GM18519 (cell line): ENCODE measurements around the gene CCDC177.

Source experiments
- ATAC-seq: cut with Tn5 transposase; IDR thresholded peaks from one replicate; pipeline ENCODE4 v1.9.1; 2021; ENCODE audit warnings: mild to moderate bottlenecking, moderate library complexity; ENCODE audit not compliant: unreplicated experiment, low FRiP score

The CCDC177 gene

DNA sequence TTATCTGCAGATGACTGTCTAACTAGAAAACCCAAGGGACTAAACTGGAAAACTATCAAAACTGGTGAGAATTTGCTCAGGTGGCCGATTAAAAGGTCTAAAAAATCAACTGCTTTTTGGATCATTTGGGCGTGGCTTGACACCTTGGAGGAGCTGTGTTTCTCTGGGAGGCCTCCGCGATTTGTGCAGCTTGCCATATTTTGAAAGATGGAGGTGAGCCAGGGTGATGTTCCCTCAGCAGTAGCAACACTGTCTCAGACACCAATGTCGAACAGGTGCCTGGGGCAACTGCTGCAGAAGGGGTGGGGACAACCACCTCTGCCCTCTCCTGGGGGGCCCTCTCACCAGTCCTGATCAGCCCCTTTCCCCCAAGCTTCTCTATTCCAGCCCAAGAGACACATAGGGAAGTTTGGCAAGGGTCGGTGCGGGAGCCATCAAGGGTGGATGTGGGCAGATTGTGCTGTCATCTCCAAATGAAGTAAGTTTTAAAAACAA, 3.8 kb downstream of the CCDC177 start:
- no peak for ATAC-seq

DNA sequence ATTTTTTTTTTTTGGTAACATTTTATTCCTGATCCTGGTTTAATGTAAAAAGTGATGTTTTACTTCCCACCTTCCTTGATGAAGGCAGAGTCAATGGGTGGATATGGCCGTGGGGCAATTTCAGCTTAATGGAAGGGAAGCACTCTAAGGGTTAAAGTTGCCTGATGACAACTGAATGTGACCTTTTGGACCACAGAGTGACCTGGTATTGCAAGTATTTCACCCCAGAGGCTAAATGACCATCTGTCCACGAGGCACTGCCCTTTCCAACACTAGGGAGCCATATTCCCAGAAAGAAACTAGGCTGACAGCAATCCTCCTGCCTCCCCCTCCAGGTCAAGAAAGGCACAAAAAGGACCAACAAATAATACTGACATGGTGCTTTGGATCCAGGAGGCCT, 4.8 kb downstream of the CCDC177 start:
- no peak for ATAC-seq

DNA sequence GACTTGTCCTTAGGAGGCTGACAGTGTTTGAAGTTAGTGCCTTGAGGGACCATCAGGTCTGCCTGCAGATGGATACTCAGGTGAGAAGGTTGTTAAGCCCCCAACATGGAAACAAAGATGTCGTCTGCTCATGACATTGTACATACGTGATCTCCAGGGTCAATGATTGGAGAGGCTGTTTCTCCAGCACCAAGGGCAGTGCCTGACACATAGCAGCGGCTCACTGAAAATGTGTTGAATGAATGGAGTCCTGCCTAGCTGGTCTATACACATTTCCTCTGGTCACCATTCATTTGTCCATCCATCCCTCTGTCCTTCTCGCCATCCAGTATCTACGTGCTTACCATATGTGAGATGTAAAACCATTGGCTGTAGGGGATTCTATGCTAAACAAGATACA, 7.1 kb downstream of the CCDC177 start:
- no peak for ATAC-seq

DNA sequence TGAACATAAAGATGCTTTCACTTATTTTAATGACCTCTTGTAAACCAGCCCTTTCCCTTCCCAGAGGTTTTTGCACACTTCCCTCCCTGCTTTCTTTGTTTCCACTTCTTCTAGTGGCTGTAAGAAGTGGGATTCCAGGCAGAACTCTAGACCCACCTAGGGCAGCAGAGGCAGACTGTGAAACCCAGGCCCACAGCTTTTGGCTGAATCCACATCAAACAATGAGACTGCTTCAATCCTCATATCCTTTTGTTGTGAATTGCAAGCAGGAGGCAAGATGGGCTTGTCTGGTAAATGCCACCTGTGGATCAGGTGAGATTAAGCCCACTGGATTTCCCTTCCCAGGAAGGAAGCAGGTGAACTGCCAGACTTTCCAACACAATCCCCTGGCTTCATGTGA, 12.8 kb downstream of the CCDC177 start:
- no peak for ATAC-seq

DNA sequence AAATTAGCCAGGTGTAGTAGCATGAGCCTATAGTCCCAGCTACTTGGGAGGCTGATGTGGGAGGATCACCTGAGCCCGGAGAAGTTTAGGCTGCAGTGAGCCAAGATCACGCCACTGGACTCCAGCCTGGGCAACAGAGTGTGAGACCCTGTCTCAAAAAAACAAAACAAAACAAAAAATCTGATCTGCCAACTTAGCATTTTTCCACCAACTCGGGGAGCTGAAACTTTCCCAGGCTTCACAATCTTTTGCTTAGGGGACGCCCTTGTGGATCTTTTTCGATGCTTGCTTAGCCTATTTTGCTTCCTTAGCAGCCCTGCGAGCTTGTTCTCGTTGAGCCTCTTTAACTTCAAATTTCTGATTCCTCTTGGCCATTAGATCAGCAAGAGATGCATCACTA, 13.8 kb downstream of the CCDC177 start:
- no peak for ATAC-seq

DNA sequence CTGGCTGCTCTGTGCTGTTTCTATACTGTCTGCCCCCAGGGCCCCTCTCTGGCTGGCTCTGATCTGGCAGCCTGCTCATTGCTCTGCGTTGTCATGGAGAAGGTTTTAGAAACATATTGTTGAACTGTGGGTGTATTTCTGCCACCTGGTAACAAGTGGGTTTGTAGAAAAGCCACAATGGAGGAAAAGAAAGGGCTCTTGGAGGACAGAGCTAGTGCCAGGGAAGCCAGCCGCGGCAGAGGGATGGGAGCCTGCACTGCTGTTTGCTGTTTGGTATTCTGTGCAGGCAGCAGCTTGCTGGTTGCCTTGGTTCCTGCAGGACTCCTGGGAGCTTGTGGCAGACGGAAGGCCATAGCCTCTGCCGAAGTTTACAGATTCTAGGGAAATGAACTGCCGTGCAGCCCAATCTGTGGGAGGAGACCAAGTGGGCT, 15.1 kb downstream of the CCDC177 start:
- ATAC-seq = no peak

DNA sequence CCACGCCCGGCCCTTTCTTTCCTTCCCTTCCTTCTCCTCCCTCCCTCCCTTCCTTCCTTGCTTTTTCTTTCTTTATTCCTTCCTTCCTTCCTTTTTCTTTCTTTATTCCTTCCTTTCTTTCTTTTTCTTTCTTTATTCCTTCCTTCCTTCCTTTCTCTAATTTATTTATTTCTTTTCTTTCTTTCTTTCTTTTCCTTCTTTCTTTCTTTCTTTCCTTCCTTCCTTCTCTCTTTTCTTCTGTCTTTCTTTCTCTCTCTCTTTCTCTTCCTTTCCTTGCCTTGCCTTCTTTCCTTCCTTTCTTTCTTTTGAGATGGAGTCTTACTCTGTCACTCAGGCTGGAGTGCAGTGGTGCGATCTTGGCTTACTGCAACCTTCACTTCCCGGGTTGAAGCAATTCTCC, 15.9 kb downstream of the CCDC177 start:
- no peak for ATAC-seq

DNA sequence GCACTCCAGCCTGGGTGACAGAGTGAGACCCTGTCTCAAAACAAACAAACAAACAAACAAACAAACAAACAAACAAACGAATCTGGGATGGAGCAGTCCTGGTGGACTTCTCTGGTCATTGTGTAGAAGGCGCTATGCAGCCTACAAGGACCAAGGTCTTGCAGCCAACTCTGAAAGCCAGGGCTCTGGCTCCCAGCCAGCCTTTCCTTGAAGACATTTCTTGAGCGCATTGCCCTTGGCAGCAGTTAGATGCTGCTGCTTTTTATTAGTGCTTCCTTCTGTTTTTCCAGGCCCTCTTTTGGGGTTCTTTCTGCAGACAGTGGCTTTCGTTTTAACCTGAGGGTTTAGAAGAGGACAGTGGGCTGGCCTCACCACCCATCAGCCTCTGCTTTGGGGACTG, 20.2 kb downstream of the CCDC177 start:
- ATAC-seq = no peak

DNA sequence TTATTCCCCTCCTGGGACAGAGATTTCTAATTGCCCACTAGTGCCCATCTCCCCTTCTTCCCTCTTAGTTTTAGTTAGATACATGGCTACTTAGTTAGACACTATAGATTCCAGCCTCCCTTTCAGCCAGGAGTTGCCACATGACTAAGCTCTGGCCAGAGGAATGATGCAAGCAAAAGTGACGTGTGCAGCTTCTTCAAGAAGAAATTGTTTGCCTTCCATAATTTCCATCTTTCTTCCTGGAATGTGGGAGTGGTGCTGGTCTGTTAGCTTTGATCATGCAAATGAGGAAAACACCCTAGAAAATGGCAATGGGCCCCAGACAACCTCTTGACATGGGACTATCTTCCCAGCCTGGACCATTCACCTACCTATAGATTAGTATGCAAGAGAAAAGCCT, 21.4 kb downstream of the CCDC177 start:
- ATAC-seq = no peak

DNA sequence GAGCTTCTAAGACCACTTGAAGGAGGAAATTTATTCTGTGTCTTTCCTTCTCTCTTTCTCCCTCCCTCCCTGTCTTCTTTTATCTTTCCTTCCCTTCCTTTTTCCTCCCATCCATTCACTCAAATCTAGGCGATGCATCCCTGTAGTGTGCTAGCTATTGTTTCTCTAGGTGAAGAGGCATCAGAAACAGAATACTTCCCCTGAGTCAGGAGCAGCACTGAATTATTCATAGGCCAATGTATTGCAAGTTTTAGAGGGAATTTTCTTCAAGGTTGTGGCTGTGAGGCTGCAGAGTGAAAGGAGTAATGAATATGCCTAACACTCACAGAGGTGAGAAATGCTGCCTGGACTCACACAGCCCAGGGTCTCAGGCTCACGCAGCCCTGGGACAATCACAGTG, 23.2 kb downstream of the CCDC177 start:
- ATAC-seq = no peak

DNA sequence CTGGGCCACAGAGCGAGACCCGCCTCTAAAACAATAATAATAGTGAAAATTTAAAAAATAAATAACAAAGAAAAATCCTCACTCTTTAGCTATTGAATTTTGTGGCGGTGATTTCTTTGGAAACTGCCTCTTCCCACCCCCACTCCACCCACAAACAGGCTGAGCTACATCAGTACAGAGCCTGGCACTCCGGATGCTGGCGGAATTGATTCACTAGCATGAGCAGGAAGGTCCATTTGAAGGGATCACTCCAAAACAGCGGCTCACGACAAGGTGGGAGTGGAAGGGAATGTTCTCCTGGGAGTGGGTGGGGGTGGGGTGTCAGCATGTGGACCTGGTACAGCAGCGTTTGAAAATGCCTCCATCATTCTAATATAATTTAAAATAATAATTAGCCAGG, 26.1 kb downstream of the CCDC177 start:
- no peak for ATAC-seq

DNA sequence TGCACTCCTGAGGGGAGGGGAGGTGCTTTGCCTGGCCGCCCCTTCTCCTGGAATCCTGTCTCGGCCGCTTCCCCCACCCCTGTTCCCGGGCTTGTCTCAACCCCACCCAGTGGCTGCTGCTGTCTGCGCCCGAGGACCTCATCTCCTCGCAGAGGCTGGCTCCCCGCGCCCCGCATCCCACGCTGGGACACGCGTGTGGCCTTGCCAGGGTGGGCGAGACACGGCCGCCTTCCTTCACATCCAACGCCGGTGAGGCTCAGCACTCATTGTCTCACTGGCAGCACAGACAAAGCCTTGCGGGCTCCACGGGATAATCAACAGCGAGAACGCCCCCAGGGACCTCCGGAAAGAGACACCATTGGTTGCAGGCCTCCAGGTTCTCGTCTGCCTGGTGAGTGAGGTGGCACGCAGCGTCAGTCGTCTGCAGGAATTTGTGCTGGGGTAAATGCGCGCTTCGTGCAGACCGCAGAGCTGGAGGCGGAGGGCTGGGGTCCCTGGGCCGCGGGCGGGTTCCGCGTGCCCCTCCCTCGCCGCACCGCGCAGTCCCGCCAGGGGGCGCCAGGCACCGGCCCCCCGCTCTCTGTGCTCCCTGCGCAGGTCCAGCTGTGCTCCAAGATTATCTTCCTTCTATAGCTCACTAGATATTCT, 26.8 kb downstream of the CCDC177 start:
- no peak for ATAC-seq

DNA sequence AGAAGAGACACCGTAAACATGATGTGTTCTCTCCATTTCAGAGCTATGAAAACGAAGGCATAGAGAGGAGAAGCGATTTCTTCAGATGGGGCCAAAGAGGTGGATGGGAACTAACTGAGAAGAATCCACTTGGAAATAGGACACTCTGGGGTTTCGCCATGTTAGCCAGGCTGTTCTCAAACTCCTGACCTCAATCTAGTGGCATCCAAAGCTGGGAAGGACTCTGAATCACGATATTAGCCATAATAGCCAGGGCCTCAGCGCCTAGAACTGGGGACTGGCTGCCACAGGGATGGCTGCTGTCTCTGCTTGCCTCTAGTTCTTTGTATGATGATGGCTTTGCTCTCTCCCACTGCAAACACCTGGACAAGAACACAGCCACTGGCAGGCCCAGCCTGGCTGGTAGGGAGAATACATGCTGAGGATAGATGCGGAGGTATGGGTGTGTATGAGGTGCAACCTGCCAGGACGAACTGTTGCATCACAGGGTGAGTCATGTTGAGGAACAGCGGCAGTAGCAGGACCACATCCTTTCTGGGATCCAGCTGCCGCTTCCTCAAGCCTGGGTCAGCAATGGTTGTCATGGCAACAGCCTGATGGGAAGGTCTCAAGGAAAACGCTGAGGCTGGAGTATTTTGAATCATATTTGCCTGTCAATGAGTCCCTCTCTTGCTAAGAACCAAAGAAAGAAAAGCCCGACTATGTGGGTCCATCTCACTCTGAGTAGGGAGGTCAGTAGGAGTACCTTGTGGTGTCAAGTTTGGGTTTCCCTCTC, 31.1 kb downstream of the CCDC177 start:
- no peak for ATAC-seq

DNA sequence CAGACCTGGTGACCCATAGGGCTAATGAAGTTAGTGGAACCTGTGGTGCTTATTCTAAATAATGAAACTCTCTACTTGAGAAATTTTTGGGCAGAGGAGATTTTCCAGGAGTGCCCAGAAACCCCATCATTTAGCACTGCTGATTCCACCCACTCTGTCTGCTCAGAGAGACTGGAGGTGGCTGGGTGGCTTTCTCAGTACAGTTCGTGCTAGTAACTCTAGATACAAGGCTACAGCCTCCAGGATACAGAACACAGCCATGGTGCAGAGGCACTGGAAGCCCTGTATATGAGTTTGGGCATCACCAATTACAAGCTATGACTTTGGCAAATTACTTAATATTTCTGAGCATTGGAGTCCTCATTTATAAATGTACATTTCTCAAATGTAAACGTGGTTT, 32.4 kb downstream of the CCDC177 start:
- ATAC-seq = no peak

DNA sequence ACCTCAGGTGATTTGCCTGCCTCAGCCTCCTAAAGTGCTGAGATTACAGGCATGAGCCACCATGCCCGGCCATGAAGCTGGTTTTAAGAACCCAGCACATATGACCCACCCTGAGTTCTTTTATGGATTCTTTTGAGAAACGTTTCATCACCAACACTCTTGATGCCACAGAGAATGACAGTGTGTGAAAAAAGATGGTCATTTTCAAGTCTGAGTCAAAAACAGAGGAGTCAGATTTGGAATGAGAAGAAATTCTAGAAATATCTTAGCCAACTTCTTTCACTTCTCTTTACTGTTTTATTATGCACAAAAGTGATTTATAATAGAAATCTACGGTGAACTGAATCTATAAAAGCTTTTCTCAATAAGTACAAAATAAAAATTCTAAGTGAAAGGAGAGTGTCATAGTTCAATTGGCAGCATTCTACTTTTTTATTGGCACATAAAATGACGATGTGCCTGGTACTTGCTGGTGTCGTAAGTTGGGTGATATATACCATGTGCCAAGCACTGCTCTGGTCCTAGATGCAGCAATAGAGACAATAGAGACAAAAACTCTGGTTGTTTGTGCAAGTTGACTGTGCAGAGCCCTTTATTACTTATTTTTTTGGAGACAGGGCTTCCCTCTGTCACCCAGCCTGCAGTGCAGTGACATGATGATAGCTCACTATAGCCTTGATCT, 33.9 kb downstream of the CCDC177 start:
- no peak for ATAC-seq

DNA sequence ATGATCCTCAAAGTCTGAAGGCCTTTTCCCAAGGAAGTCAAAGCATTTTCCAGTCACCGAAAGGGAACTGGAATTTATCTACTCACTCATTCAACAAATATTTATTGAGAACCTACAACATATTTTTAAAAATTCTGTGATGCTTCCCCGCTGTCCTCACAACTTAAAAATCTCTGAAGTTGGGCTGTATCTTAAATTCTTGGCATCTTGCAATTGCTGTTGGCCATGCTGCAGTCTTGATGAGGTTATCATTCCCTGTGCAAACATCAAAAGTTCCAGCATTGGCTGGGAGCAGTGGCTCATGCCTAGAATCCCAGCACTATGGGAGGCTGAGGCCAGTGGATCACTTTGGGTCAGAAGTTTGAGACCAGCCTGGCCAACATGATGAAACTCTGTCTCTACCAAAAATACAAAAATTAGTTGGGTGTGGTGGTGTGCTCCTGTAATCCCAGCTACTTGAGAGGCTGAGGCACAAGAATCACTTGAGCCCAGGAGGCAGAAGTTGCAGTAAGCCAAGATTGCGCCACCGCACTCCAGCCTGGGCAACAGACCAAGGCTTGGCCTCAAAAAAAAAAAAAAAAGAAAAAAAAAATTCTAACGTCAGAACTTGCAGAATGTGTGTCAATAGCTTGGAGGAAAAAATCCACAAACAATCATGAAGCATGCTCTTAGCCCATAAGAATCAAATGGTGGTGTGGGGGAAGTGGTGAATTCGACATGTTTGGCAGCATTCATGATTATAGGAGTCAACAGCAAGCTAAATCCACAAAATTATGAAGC, 34.9 kb downstream of the CCDC177 start:
- no peak for ATAC-seq

DNA sequence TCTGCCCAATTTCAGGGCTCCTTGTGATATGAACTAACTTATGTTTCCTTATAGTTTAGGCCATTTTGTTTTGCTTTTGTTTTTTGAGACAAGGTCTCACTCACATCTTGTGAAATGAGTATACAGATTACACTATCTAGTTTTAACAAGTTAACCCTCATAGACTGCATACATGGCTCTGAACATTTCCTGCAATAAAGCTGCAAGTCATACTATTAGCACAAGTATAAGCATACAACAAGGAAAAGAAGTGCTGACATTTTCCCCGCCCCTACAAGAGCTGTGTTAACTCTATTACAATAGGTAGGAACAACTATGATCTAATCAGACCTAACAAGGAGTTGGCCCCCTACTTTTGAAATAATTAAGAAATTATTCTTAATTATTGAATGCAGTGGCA, 35.9 kb downstream of the CCDC177 start:
- no peak for ATAC-seq

DNA sequence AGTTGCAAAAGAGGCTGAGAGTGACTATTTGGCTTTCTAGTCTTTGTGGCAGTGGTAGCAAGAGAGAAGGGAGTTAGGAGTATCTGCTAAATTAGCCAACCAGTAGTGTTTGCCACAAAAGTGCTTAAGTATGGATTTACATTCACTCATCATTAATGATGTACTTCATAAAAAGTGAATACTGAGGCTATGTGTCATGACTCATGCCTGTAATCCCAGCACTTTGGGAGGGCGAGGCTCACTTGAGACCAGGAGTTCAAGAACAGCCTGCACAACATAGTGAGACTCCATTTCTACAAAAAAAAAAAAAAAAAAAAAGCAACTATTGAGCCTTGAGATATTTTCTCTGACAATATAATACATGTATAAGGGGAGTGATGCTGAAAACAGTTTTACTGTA, 36.8 kb downstream of the CCDC177 start:
- no peak for ATAC-seq

DNA sequence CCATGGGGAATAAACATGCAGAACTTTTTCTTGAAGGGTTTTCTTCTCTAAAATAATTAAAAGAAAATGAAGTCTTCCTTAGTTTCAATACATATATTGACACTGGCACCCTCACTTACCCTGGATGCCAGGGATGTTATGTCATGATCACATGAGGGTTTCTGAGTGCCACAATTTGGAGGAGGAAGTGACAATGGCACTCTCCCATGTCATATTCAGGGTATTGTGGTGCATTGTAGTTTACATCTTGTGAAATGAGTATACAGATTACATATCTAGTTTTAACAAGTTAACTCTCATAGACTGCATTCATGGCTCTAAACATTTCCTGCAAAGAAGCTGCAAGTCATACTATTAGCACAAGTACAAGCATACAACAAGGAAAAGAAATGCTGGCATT, 37.7 kb downstream of the CCDC177 start:
- ATAC-seq = no peak

DNA sequence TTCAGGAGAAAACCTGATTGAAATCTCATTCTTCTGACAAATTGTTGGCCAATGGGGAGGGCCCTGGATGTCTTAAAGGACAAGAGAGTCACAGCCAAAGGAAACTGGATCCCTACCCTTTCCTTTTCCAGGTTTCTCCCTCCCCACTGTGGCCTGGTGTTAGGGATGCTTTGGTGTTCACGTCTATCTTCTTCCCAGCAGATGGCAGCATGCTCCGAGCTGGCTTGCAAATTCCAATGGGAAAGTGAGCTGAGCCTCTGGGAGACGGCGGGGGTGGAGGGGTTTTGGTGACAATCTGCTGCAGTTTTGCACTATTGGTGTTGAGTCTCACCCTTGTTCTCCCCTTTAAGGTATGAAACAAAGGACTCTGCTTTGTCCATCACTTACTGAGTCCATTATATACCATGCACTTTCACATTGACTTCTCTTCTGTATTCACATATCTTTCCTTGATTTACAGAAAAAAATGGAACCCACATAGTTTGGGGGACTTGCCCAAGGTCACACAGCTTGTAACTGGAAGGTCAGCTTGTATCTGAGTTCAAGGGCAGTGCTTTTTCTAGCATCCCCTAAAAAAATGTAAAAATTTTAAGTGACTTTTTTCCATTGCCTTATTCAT, 39.3 kb downstream of the CCDC177 start:
- no peak for ATAC-seq
